GM18508 (cell line): ENCODE data around the gene CCDC66.

Experiments
- ATAC-seq: cut with Tn5 transposase; IDR thresholded peaks from one replicate; pipeline ENCODE4 v1.9.1; 2021; ENCODE audit warnings: moderate number of reproducible peaks; ENCODE audit not compliant: insufficient read depth, unreplicated experiment

CCDC66 gene

GRCh38 chr3:56620371-56620770 is 63.4 kb downstream of the CCDC66 start:
- no peak for ATAC-seq

GRCh38 chr3:56621681-56622080 is 64.7 kb downstream of the CCDC66 start:
- no peak for ATAC-seq

GRCh38 chr3:56622381-56622780 is 65.4 kb downstream of the CCDC66 start:
- no peak for ATAC-seq

- ATAC-seq, result no peak
Measured at GRCh38 chr3:56624725-56625124, 67.8 kb downstream of the CCDC66 start.

DNA sequence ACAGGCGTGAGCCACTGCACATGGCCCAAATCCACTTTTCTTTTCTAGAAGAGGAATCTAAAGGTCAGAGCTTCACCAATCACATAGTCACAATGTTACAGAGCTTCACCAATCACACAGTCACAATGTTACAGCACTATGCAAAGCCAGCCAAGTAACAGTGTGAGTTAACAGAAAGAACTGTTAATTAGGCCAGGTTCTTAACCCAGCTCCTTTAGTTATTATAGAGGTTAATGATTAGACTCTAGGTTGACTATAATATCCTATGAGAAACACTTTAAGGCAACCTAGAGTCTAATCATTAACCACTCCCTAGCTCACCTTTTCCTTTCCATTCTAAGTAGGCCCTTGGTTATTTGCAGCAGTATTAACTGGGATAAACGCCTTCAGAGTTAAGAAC is 72.1 kb downstream of the CCDC66 start:
- ATAC-seq, result no peak

DNA sequence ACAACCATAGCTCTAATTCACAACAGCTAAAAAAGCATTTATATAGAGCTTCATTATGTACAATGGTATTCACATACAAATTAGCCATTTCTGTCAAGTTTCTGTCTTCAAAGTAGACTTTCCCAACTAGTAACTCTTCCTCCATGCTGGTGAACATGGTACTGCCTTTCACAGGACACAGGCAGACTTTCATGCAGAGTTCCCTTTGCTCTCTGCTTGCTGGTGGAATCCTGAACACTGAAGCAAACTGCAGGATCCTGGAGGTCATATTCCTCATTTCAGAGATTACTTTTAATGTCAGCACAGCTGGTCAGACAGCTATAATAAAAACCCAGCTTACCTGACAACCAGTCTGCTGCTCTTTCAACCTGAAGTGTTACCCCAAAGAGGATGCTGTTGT is 72.5 kb downstream of the CCDC66 start:
- no peak for ATAC-seq

DNA sequence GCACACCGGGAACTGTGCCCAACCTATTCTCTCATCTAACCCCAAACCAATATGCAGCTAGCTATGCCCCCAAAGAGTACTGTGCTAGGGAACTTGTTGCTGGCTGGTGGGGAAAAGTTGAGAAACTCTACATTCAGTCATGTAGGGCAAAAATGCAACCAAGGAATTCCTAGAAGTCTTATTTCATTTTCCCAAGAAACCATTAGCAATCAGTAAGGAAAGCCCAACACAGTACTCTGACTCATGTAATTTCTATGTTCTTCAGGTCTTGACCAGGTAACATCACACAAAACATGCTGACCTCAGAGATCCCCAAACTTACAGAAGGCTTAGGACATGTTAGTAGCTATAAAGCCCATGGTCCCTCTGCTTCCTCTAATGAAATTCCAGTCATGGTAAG is 74.0 kb downstream of the CCDC66 start:
- no peak for ATAC-seq

DNA sequence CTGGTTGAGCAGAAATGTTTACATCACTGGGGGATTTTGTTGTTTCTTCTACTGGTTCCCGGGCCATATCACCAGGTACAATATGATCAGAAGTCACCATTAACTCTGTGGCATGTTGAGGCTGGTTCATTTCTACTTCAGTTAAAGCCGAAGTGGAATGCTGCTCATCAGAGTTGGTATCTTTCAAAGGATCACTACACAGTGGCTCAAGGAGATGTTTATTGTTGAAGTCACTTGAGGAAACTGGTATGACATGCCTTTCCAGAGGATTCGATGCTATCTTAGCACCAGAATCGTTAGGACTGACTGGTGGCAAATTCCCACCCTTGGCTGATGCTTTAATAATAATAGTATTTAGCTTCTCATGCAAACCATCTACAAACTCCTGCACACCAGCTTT is 76.2 kb downstream of the CCDC66 start:
- no peak for ATAC-seq

DNA sequence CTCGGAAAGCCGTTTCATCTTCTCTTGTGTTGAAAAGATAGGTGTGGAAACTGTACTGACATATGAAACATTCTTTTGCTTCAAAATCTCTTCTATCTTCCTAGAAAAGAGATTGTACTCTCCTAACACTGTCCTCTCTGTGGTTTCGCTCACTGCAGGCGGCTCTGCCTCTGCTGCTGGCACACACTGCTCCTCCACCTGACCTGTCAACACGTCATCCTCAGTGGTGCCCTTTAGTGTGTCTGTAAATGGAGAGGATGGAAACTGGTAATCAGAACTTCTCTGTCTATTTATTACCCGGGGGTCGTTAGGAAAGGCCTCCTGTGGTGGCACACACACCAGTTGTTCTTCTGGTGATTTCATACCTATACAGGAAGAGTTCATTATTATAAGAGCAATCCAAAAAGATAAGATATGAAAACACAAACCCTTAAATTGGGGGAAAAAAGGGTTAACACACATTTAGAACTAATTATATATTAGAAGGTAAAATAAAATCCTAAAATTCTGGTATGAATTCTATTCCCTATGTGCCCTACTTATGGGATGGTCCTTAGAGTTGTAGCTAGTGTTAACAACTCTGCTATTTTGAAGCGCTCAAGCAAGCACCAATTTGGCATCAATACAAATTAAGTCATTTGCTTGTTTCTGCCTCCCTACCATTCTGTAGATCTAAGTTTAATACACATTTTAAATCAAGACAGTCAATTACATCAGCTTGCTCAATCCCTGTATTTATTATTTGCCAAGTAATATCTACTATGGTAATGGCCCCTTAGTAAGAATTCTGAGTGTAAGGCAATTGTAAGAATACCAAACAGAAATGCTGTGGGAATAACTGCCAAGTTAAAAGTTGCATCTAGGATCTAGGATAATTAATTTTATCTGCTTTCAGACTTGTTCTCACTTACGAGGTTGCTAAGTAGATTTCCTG is 76.9 kb downstream of the CCDC66 start:
- ATAC-seq, result no peak

DNA sequence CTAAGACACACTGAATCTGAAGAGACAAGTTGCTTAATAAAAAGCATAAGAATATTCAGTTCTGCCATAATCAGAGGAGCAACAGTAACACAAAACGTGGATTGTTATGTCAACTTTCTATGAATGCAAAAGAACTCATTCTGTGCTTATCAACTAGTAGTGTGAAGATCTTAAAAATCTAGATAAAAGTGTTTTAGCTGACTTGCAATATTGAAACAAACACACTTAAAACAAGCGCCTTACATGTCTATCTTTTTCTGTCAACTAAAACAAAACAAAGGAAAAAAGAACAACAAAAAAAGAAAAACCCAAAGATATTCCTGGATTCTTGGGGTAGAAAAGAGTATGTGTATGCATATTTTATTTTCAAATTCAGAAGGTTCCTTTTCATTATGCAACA is 88.4 kb downstream of the CCDC66 start:
- ATAC-seq, result no peak

DNA sequence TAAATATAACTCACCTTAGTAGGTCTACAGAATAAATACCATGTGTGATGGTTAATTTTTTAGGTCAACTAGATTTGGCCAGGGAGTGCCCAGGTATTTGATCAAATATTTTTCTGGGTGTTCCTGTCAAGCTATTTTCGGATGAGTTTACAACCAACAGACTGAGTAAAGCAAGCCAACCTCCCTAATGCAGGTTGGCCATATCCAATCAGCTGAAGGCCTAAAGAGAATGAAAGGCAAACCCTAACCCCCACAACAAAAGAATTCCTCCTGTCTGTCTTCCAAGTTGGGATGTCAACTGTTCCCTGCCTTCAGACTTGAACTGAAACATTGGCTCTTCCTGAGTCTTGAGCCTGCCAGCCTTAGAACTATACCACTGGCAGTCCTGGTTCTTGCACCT is 97.5 kb downstream of the CCDC66 start:
- no peak for ATAC-seq

- no peak for ATAC-seq
Measured at GRCh38 chr3:56655709-56656108, 98.7 kb downstream of the CCDC66 start.

GRCh38 chr3:56664823-56665222 is 107.8 kb downstream of the CCDC66 start:
- ATAC-seq, result no peak

GRCh38 chr3:56667973-56668579 is 111.1 kb downstream of the CCDC66 start:
- no peak for ATAC-seq
